H4 (cell line): Measurements from ENCODE around the gene DHRS7B. TPM values are rescaled to one million over a fixed set of nuclear protein-coding genes. Genes with fewer than 3 reads are reported as not detected.

ENCODE experiments used
- DNase-seq: peaks from one replicate; pipeline ENCODE4 v3.0.0-alpha.2; 2015; ENCODE audit warnings: low spot score
- total RNA-seq: library from RNA; depleted of rRNA; stranded (reverse); fragments of >200 nt; shearing (Covaris generic); gene quantifications from 2 replicates; pipeline ENCODE4 v1.2.3, GENCODE V29; 2014; rRNA removed

DHRS7B gene
- total RNA-seq, 1 experiment from 2014 or later: 16.2 TPM

DNA sequence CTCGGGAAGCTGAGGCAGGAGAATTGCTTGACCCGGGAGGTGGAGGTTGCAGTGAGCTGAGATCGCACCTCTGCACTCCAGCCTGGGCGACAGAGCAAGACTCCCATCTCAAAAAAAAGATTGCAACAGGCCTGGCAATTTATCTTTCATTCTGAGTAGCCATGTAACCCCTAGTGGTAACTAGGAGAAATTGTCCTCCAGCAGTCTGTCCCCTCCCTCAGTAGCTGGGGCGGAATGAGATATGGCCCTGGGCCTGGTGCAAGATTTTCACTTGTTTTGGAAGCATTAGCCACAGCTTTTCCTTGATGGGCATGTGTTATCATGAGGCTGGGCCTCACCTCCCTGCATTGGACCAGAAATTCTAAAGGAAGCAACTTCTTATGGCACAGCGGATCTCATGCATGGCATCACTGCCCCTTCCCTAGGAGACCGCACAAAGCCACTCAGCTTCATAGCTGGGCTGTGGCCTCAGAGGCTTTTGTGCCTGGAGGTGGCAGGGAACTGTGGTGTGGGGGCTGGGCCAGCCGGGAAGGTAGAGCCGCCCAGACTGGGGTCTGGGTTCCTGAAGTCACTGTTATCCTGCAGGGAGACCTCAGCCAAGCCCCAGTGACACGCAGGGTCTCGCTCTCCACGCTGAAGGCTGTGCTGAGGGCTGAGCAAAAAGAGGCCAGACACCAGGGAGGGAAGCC is 113.1 kb downstream of the DHRS7B start:
- no peak for DNase-seq

DNA sequence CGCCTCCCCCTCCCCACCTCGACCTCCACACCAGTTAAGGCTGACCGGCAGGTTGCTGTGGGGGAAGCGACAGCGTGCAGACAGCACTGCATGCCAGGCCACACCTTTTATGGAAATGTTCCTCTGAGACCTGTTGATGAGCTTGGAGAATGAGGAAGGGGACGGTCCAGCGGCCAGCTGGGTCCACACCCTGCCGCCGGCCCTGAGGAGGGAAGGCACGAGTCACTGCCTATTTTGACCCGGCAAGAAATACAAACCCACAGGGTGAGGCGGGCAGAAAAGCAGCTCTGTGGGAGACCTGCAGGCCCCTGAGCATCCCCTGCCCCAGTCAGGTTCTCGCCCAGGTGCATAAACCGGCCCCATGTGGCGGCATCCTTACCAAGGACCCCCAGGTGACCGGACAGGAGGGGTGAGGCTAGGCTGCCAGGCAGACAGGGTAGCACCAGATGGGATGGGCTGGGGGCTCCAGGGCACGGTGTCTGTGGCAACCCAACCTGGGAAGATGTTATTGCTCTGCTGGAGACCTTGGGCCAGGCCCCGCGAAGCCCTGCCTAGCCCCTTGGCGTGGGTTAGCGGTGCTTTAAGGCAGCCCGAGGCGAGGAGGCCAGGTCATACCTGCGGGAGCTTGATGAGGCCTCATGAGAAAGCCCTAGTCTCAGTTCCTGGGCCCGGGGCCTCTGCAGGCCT is 113.7 kb downstream of the DHRS7B start:
- DNase-seq: no peak

Other genes with a start within 250 kb of the DHRS7B start
- gene USP22, start 84.0 kb upstream of the DHRS7B start, total RNA-seq: 139 and 179 TPM in 2 replicates
- gene TMEM11, start 87.2 kb downstream of the DHRS7B start, total RNA-seq: 15.7 and 33.0 TPM in 2 replicates
- 0.21 and 0.81 TPM in 2 replicates for gene NATD1, start 126.4 kb downstream of the DHRS7B start, total RNA-seq
- 5.8 and 7.6 TPM in 2 replicates for gene MAP2K3, start 157.7 kb downstream of the DHRS7B start, total RNA-seq
- 0.14 and 0.27 TPM in 2 replicates for gene KCNJ12, start 249.4 kb downstream of the DHRS7B start, total RNA-seq